Muscle of arm (tissue), 12 donors: Measurements from ENCODE around the gene CUEDC2. TPM values are rescaled to one million over a fixed set of nuclear protein-coding genes. Genes with fewer than 3 reads are reported as not detected.

Source experiments
- DNase-seq: peaks from one replicate; pipeline ENCODE4 v3.0.0-alpha.2; 2013
- polyA plus RNA-seq, 12 donors: library from polyadenylated mRNA; unstranded; fragments of 120-200 nt; gene quantifications; one replicate each; pipeline ENCODE4 v1.2.1, GENCODE V29; 2013; ENCODE audit not compliant: insufficient read length in 12 of 12

The CUEDC2 gene
- polyA plus RNA-seq, 12 donors = 35.7 to 58.9 (median 51.1) TPM; not detected in 1

GRCh38 chr10:102399217-102400021 lies 33.0 kb downstream of the CUEDC2 start:
- peak; percentile 92 for DNase-seq

- DNase-seq = no peak
Observed at GRCh38 chr10:102398172-102399020, 34.0 kb downstream of the CUEDC2 start.

GRCh38 chr10:102397222-102398171 lies 34.9 kb downstream of the CUEDC2 start:
- DNase-seq = no peak

GRCh38 chr10:102396730-102397151 lies 35.6 kb downstream of the CUEDC2 start:
- no peak for DNase-seq

- no peak for DNase-seq
Observed at GRCh38 chr10:102396317-102396650, 36.1 kb downstream of the CUEDC2 start.

GRCh38 chr10:102395400-102396316 lies 36.7 kb downstream of the CUEDC2 start, which contains the start of gene NFKB2:
Gene NFKB2, plus strand, starts transcription at chr10:102395705. Its CDS starts 255 bp downstream, at chr10:102395960.
- DNase-seq = peak; percentile 95

- DNase-seq = no peak
Observed at GRCh38 chr10:102394801-102395399, 37.5 kb downstream of the CUEDC2 start.

GRCh38 chr10:102394079-102394800 lies 38.1 kb downstream of the CUEDC2 start:
- peak; percentile 93 for DNase-seq

GRCh38 chr10:102393411-102394078 lies 38.8 kb downstream of the CUEDC2 start:
- DNase-seq = no peak

GRCh38 chr10:102392306-102392705 lies 40.1 kb downstream of the CUEDC2 start:
- DNase-seq = no peak

- DNase-seq = no peak
Observed at GRCh38 chr10:102389894-102390293, 42.5 kb downstream of the CUEDC2 start.

- no peak for DNase-seq
Observed at GRCh38 chr10:102384606-102385429, 47.6 kb downstream of the CUEDC2 start.

- DNase-seq = no peak
Observed at GRCh38 chr10:102384053-102384452, 48.3 kb downstream of the CUEDC2 start.

GRCh38 chr10:102382871-102383270 lies 49.5 kb downstream of the CUEDC2 start:
- DNase-seq = no peak

GRCh38 chr10:102381983-102382382 lies 50.4 kb downstream of the CUEDC2 start:
- DNase-seq = no peak

- DNase-seq = no peak
Observed at GRCh38 chr10:102379383-102379782, 53.0 kb downstream of the CUEDC2 start.

- DNase-seq = no peak
Observed at GRCh38 chr10:102376901-102377300, 55.5 kb downstream of the CUEDC2 start.

GRCh38 chr10:102375867-102376266 lies 56.5 kb downstream of the CUEDC2 start:
- no peak for DNase-seq
